HepG2 (cell line): ENCODE data around the gene DNAJC5. TPM values are rescaled to one million over a fixed set of nuclear protein-coding genes. Genes with fewer than 3 reads are reported as not detected.
A peak's percentile ranks its signal among the peaks of the same experiment; 100 is the strongest.

Experiments used
- ATAC-seq: fragments of 200-7000 bp; cut with Tn5 transposase; 3 replicates; pipeline ENCODE4 v1.9.1; 2020; ENCODE audit warnings: mild to moderate bottlenecking, moderate library complexity
- BruUV-seq: library from RNA; stranded (reverse); fragments of 400-500 nt; replicated peaks from 2 replicates; lab custom pipeline; 2021; lab: Mats Ljungman, UMichigan
- CTCF ChIA-PET: fragments of 300-600 bp; formaldehyde crosslinking; extraction: SDS; loops from one replicate; lab custom pipeline; 2021; ENCODE audit warnings: low total read pairs, inconsistent platforms, low intra/inter-chr PET ratio; lab: Yijun Ruan, JAX
- POLR2A ChIA-PET: fragments of 350-600 bp; sonication (Branson Sonifier 250); formaldehyde crosslinking; loops from one replicate; lab custom pipeline; 2020; ENCODE audit warnings: antibody characterized with exemption, inconsistent platforms; lab: Yijun Ruan, JAX
- DNase-seq: peaks from one replicate; pipeline ENCODE4 v3.0.0-alpha.2; 2015; ENCODE audit warnings: low spot score
- FAIRE-seq: peaks from 3 replicates; lab custom pipeline; 2011; peaks lifted over from hg19 to GRCh38; lab: Jason Lieb, UNC
- H2AFZ ChIP-seq: one replicate; pipeline ENCODE4 v1.6.1; 2011; ENCODE audit warnings: low read length, inconsistent platforms
- H3K27ac ChIP-seq: fragments of 300-600 bp; 3 replicates; pipeline ENCODE4 v1.8.0; 2011; ENCODE audit warnings: mixed run types, mild to moderate bottlenecking, mixed read lengths, low read length, inconsistent platforms; ENCODE audit not compliant: insufficient read depth; ENCODE audit errors: extremely low read length
- H3K27me3 ChIP-seq, 2 experiments: fragments of 200-600 bp in 1 of 2; 2 replicates in 1 of 2; 3 replicates in 1 of 2; pipeline versions ENCODE4 v1.6.0 to v1.8.0; 2011; ENCODE audit warnings: low read length in 2 of 2, mild to moderate bottlenecking in 2 of 2, moderate library complexity in 2 of 2, inconsistent platforms in 1 of 2; ENCODE audit not compliant: insufficient read depth in 2 of 2, control insufficient read depth in 1 of 2
- H3K36me3 ChIP-seq, 2 experiments: fragments of 200-600 bp in 1 of 2; replicated peaks in 1 of 2; 2 replicates in 1 of 2; 3 replicates in 1 of 2; pipeline versions ENCODE4 v1.5.1 to v1.8.0; 2011; ENCODE audit warnings: low read length in 2 of 2, inconsistent platforms in 1 of 2; ENCODE audit not compliant: insufficient read depth in 2 of 2, control insufficient read depth in 1 of 2
- H3K4me1 ChIP-seq: 2 replicates; pipeline ENCODE4 v1.5.1; 2012; ENCODE audit warnings: low read length, inconsistent platforms; ENCODE audit not compliant: insufficient read depth
- H3K4me2 ChIP-seq: 2 replicates; pipeline ENCODE4 v1.6.0; 2011; ENCODE audit warnings: low read depth, low read length, inconsistent platforms
- H3K4me3 ChIP-seq, 3 experiments: fragments of 200-600 bp in 1 of 3; sonication (generic), shearing (Covaris generic) in 1 of 3; replicated peaks in 1 of 3; 2 replicates each; pipeline ENCODE4 v1.5.1; 2011 to 2016; ENCODE audit warnings: low read length in 3 of 3, inconsistent platforms in 2 of 3, low read depth in 2 of 3, mild to moderate bottlenecking in 2 of 3, control low read depth in 1 of 3, mixed read lengths in 1 of 3; ENCODE audit not compliant: insufficient read depth in 1 of 3
- H3K79me2 ChIP-seq: one replicate; pipeline ENCODE4 v1.6.1; 2011; ENCODE audit warnings: low read length, inconsistent platforms; ENCODE audit not compliant: insufficient read depth
- H3K9ac ChIP-seq: 2 replicates; pipeline ENCODE4 v1.6.0; 2011; ENCODE audit warnings: mild to moderate bottlenecking, low read depth, low read length, inconsistent platforms; ENCODE audit not compliant: insufficient read depth
- H3K9me3 ChIP-seq: 2 replicates; pipeline ENCODE4 v1.5.1; 2012; ENCODE audit warnings: mild to moderate bottlenecking, low read length
- H4K20me1 ChIP-seq: 2 replicates; pipeline ENCODE4 v1.6.0; 2011; ENCODE audit warnings: inconsistent platforms, mild to moderate bottlenecking, low read length, moderate library complexity; ENCODE audit not compliant: insufficient read depth
- AGO2 ChIP-seq: fragments of 200-400 bp; formaldehyde crosslinking; optimal IDR thresholded peaks from 2 replicates; pipeline ENCODE3; 2017; ENCODE audit warnings: mild to moderate bottlenecking, low read depth, low read length, moderate library complexity
- FOXM1 ChIP-seq: sonication (generic); formaldehyde crosslinking; IDR thresholded peaks from 2 replicates; pipeline ENCODE4 v1.5.0; 2020; ENCODE audit warnings: missing genetic modification reagents
- HNRNPUL1 ChIP-seq: fragments of 200-400 bp; formaldehyde crosslinking; IDR thresholded peaks from 2 replicates; pipeline ENCODE4 v1.6.1; 2017; ENCODE audit warnings: low read depth, mild to moderate bottlenecking, low read length, moderate library complexity
- ZFP41 ChIP-seq: sonication (generic); formaldehyde crosslinking; IDR thresholded peaks from 2 replicates; pipeline ENCODE4 v1.4.0; 2020; ENCODE audit warnings: mild to moderate bottlenecking, missing genetic modification reagents, borderline replicate concordance
- ZFP82 ChIP-seq: sonication (generic); formaldehyde crosslinking; IDR thresholded peaks from 2 replicates; pipeline ENCODE4 v1.5.1; 2020; ENCODE audit warnings: mild to moderate bottlenecking, missing genetic modification reagents, borderline replicate concordance
- ZNF660 ChIP-seq: sonication (generic); formaldehyde crosslinking; IDR thresholded peaks from 2 replicates; pipeline ENCODE4 v1.5.1; 2020; ENCODE audit warnings: mild to moderate bottlenecking, low read depth, missing genetic modification reagents, borderline replicate concordance
- WGBS: methylation state at CpG from one replicate; pipeline ENCODE4 v1.1.6; 2017; ENCODE audit warnings: low lambda C conversion rate; 5-methylcytosine and 5-hydroxymethylcytosine counted together
- in situ Hi-C: cut with HindIII; loops from 2 replicates; pipeline ENCODE4 v1.10.0; 2017; ENCODE audit warnings: low pct_unique_long_range_greater_than_20kb; ENCODE audit not compliant: extremely low pct_ligation_motif_present
- intact Hi-C: fragments of 100-400 bp; cut with micrococcal nuclease; formaldehyde crosslinking; loops from one replicate; pipeline ENCODE4 v1.10.0; 2022; ENCODE audit not compliant: unreplicated experiment
- polyA plus RNA-seq, 8 experiments: library from polyadenylated mRNA; depleted of rRNA in 3 of 8; stranded (reverse) in 7 of 8; unstranded in 1 of 8; fragments of >200 nt; fragmentation: Illumina TruSeq in 4 of 8; extraction: Trizol in 4 of 8; gene quantifications; 2 replicates each; pipeline versions ENCODE4 v1.2.1 to v1.2.3, GENCODE V29; 2011 to 2016; ENCODE audit warnings: low read depth in 4 of 8, missing spikeins in 1 of 8, mixed read lengths in 1 of 8; ENCODE audit not compliant: insufficient read depth in 1 of 8
- total RNA-seq, 5 experiments: library from RNA; depleted of rRNA; stranded (reverse); fragments of >200 nt; fragmentation: Illumina TruSeq; extraction: Trizol; gene quantifications; 2 replicates each; pipeline ENCODE4 v1.2.3, GENCODE V29; 2016; ENCODE audit warnings: low read depth in 1 of 5
- TF ChIP-seq, protein P1 (sequence below): sonication (generic); formaldehyde crosslinking; IDR thresholded peaks from 2 replicates; pipeline ENCODE4 v1.9.0; 2021; ENCODE audit warnings: missing genetic modification reagents, borderline replicate concordance
- TF ChIP-seq, protein P2 (sequence below): IDR thresholded peaks from 2 replicates; pipeline ENCODE4 v1.6.1; 2018; ENCODE audit warnings: missing genetic modification reagents

The DNAJC5 gene
- total and polyA plus RNA-seq, 2 of the 13 experiments (the other 11 are each of a cell fraction or from before 2014, with no cell fraction given) = 42.8 to 64.5 TPM

DNA sequence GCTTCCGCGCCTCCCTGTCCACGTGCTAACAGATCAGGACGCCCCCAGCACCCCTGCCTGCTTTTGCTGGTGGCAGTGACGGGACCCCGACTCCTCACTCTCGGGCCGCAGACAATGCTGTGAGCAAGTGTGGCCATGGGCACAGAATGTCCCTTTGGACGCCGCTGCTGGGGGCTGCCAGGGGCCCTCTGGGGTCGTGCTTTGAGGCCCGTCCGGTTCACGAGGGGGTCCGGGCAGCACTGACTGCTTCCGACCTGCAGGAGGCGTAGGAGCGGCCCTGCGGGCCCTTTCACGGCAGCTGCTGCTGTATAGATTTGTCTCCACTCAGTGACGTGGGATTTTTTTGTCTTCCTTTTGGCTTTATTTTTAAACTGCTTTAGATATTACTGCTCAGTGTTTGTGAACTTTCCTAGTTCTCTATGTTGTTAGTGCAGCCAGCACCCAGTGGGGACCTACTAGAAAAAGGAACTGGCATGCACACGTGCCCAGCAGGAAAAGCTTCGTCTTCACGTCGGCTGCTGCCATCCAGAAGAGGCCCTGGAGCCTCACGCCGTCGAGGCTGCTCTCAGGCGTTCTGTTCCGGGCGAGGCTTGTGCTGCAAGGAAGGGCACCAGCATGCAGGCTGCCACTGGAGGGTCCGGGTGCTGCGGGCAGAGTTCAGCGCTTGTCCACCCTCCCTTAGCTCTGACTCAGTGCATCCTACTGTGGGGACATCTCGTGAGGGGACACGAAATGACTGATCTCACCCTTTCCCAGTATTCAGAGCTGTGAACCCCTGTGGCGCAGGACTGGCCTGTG, 39.5 kb downstream of the DNAJC5 start (continued):
- TF ChIP-seq, protein P1, sequence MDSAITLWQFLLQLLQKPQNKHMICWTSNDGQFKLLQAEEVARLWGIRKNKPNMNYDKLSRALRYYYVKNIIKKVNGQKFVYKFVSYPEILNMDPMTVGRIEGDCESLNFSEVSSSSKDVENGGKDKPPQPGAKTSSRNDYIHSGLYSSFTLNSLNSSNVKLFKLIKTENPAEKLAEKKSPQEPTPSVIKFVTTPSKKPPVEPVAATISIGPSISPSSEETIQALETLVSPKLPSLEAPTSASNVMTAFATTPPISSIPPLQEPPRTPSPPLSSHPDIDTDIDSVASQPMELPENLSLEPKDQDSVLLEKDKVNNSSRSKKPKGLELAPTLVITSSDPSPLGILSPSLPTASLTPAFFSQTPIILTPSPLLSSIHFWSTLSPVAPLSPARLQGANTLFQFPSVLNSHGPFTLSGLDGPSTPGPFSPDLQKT (CRISPR knock-in tag) = no peak
- TF ChIP-seq ZFP82 (CRISPR knock-in tag) (0 out of 2 replicates have a peak, but pooled peaks have one; percentile 31), ZNF660 (CRISPR knock-in tag) (no peak)

DNA sequence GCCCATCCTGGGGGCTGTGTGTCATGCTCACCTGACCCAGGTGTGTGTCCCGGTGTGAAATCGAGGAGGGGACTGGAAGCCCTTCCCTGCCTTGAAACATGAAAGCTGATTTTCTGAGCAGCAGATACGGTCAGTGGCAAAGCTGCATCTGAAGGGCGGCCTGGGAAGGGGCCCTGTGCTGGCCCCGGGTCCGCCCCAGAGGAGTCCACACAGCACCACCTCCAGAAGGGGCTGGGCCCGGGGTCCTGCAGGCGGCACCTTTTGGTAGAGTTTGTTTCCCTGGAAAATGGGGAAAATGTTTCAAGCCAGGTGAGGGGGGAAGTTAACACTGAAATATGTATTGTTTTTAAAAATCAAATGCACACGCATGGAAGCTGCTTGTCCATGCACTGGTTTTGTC, 40.5 kb downstream of the DNAJC5 start:
- no peak for DNase-seq
- H3K9ac ChIP-seq = no peak overlapping the region
- H3K4me2 ChIP-seq = no peak overlapping the region
- no TSS peak for BruUV-seq
- no peak for ATAC-seq
- no peak for FAIRE-seq
- peaks cover 4% of the 10 kb centered on the region; the same call in 1 of the 2 replicates for H4K20me1 ChIP-seq
- no peaks in the 10 kb centered on the region for H3K79me2 ChIP-seq
- POLR2A ChIA-PET = no interaction called here
- no peaks in the 10 kb centered on the region for H3K9me3 ChIP-seq
- no peaks in the 10 kb centered on the region for H3K4me1 ChIP-seq
- intact Hi-C loops = no loop called here
- no peak overlapping the region for H3K27ac ChIP-seq
- in situ Hi-C loops = no loop called here
- H3K27me3 ChIP-seq = no peaks in the 10 kb centered on the region
- peaks cover 44 to 74% of the 10 kb centered on the region in 2 experiments for H3K36me3 ChIP-seq
- TF ChIP-seq AGO2 (peak; percentile 66), FOXM1 (CRISPR knock-in tag) (no peak), ZFP41 (CRISPR knock-in tag) (no peak), HNRNPUL1 (no peak)
- TF ChIP-seq, protein P2, sequence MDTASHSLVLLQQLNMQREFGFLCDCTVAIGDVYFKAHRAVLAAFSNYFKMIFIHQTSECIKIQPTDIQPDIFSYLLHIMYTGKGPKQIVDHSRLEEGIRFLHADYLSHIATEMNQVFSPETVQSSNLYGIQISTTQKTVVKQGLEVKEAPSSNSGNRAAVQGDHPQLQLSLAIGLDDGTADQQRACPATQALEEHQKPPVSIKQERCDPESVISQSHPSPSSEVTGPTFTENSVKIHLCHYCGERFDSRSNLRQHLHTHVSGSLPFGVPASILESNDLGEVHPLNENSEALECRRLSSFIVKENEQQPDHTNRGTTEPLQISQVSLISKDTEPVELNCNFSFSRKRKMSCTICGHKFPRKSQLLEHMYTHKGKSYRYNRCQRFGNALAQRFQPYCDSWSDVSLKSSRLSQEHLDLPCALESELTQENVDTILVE (CRISPR knock-in tag) = no peak
- TF ChIP-seq, all 625 proteins: peak for 1
- CTCF ChIA-PET = no interaction called here
- WGBS = 98% methylated on average over 9 of the region's 9 CpGs
- Histone ChIP-seq H3K4me3 (no peak overlapping the region), H2AFZ (no peak overlapping the region)
